HG03135 (cell line): ENCODE results near the gene ATRAID.

Source experiments
- ATAC-seq: cut with Tn5 transposase; IDR thresholded peaks from one replicate; pipeline ENCODE4 v1.9.1; 2021; ENCODE audit warnings: mild to moderate bottlenecking, moderate library complexity; ENCODE audit not compliant: unreplicated experiment

ATRAID gene

DNA sequence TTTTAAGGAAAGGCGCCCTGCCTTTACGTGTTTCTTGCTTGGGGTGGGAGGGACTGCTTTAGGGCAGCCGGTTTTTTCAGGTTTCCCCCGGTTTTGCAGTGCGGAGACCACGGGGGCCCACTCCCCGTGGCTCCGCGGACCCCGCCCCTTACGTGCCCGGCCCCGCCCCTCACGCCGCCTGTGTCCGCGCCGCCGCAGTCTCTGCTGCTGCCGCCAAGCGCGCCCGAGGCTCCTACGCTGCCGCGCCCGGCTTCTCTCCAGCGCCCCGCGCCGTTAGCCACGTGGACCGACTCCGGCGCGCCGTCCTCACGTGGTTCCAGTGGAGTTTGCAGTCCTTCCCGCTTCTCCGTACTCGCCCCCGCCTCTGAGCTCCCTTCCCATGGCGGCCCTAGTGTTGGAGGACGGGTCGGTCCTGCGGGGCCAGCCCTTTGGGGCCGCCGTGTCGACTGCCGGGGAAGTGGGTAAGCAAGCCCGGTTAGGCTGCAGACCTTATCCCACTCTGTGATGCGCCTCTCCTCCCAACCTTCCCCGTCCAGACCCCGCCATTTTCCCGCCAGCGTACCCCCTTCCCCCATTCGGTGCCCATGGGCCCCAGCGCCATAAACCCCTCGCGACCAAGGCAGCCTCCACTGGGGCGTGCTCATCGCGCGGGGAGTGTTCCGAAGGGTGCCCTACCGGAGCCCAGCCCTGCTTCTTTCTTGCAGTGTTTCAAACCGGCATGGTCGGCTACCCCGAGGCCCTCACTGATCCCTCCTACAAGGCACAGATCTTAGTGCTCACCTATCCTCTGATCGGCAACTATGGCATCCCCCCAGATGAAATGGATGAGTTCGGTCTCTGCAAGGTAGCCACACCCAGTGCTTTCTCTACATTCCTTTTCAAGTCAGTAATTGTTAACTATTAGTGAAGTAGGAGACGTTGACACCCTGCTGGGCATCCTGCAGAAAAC is 5.6 kb downstream of the ATRAID start, which contains the start of gene CAD:
Gene CAD (plus strand): TSS at position 197 of the 949 bp plus-strand sequence. CDS start 183 bp downstream, at position 380.
- peak; percentile 70 for ATAC-seq

GRCh38 chr2:27218614-27219013 is 6.8 kb downstream of the ATRAID start:
- no peak for ATAC-seq

DNA sequence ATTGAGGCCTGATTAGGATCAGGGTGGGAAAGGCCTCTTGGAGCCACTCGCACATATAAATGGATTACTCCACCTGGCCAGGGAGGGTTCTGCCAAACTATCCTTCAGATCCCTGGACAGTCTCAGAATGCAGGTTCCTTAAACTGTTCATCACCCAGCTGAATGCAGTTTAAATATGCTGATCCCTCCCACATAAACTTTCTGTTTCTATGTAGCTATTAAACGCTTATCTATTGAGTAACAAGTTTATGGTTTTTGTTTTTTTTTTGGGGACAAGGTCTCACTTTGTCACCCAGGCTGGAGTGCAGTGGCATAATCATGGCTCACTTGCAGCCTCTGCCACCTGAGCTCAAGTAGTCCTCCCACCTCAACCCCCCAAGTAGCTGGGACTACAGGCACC is 7.2 kb downstream of the ATRAID start:
- no peak for ATAC-seq

DNA sequence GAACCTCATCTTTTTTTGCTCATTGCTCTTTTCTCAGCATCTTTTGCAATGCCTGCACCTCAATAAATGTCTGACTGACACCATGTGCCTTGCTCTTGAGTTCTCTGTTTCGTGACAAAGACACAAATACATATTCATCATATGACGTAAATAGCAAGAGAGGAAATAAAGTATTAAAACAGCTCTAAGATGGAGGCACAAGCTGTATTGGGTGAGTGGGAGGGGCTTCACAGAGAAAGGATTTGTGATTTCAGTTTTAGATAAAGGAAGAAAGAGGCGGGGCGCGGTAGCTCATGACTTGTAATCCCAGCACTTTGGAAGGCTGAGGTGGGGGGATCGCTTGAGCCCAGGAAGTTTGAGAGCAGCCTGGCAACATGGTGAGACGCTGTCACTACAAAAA is 8.2 kb downstream of the ATRAID start:
- no peak for ATAC-seq

GRCh38 chr2:27221166-27221565 is 9.3 kb downstream of the ATRAID start:
- no peak for ATAC-seq

- ATAC-seq, result no peak
Measured at GRCh38 chr2:27222407-27222806, 10.6 kb downstream of the ATRAID start.

GRCh38 chr2:27223416-27223815 is 11.6 kb downstream of the ATRAID start:
- ATAC-seq, result no peak

DNA sequence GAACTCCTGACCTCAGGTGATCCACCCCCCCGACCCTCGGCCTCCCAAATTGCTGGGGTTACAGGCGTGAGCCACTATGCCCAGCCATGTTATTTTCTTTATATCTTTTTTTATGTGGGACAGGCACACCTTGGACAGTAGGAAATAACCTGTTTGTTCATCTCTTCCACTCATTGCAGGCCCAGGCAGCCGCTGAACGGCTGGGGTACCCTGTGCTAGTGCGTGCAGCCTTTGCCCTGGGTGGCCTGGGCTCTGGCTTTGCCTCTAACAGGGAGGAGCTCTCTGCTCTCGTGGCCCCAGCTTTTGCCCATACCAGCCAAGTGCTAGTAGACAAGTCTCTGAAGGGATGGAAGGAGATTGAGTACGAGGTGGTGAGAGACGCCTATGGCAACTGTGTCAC is 13.7 kb downstream of the ATRAID start:
- no peak for ATAC-seq

DNA sequence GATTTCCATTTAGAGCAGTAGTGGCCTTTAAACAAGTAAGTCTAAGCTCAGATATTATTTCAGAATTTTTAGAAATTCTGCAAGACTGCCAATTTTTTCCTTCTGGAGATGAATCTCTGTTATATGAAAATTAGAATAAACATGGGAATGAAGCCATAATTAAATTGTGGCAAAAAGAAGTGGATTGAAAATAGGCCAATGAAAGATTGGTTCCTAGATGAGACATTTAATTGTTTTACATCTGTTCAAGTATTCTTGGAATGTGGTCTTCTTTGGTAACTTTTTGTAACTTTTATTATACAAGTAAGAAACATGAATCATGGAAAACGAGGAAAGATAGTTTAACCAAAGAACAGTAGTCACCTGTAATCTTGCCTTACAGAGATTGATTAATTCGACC is 15.7 kb downstream of the ATRAID start:
- ATAC-seq, result no peak

- no peak for ATAC-seq
Measured at GRCh38 chr2:27231921-27232320, 20.1 kb downstream of the ATRAID start.

GRCh38 chr2:27233341-27233740 is 21.5 kb downstream of the ATRAID start:
- no peak for ATAC-seq

- ATAC-seq, result no peak
Measured at GRCh38 chr2:27236136-27236535, 24.3 kb downstream of the ATRAID start.

GRCh38 chr2:27236626-27237025 is 24.8 kb downstream of the ATRAID start:
- no peak for ATAC-seq

GRCh38 chr2:27237341-27237945 is 25.6 kb downstream of the ATRAID start:
- no peak for ATAC-seq

DNA sequence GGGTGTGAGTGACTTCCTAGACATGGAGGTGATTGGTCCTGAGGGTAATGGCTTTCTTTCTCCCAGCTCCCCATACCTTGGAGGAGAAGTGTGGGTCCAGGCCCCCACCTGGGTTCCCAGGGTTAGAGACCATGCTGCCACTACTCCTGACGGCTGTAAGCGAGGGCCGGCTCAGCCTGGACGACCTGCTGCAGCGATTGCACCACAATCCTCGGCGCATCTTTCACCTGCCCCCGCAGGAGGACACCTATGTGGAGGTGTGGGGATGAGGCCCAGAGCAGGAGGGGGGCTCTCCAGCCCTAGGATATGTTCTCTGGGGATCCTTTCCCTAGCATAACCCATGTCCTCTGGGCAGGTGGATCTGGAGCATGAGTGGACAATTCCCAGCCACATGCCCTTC is 27.1 kb downstream of the ATRAID start:
- ATAC-seq, result no peak

DNA sequence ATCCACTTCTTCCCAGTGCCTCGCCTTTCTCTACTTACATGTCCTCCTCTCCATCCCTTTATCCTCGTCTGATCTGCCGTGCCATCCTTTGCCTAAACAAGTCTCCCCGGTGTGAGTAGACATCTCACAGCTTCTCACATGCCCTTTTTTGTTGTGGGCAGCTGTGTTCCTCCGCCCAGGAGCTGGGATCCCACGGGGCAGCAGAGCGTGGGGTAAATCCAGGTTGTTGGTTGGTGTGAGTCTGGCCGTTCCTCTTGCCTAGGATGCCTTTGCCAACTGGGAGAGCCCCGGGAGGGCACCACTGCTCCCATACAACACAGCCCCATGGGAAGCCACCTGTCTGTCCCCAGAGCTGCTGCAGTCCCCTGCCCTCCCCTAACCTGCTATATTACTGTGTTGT is 28.6 kb downstream of the ATRAID start:
- no peak for ATAC-seq

GRCh38 chr2:27241761-27242613 is 30.1 kb downstream of the ATRAID start:
- ATAC-seq, result no peak

- no peak for ATAC-seq
Measured at GRCh38 chr2:27242614-27242951, 30.7 kb downstream of the ATRAID start.

GRCh38 chr2:27243391-27244130 is 31.7 kb downstream of the ATRAID start:
- ATAC-seq, result no peak

DNA sequence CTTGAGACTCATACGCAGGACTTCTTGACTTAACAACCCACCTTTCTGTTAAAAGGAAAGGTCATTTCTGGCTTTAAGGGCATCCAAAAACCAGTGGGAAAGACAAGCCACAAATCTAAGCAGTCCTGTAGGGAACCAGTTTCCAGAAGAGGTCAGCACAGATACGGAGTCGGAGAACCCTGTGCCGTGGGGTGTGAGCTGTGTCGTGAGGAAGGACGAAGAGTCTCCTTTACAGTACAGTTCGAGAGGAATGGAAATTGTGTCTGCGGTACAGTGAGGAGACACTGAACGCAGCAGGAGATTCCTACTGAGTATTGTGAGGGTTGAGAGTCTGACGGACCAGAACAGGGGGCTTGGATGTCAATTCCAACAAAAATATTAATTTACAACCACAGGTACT is 33.3 kb downstream of the ATRAID start:
- ATAC-seq, result no peak

- no peak for ATAC-seq
Measured at GRCh38 chr2:27245626-27246025, 33.8 kb downstream of the ATRAID start.
